Activated CD4-positive, alpha-beta memory T cell treated with anti-CD3 and anti-CD28 coated beads, Interleukin-2, amount 10 ng/mL, durations not matched to agents 7 days and 5 days (primary cell): ENCODE data around the gene TADA2B. TPM values are rescaled to one million over a fixed set of nuclear protein-coding genes. Genes with fewer than 3 reads are reported as not detected.
A peak's percentile ranks its signal among the peaks of the same experiment; 100 is the strongest.

Experiments used
- CTCF ChIA-PET: fragments of 350-600 bp; sonication (Branson Sonifier 250); formaldehyde crosslinking; loops from one replicate; lab custom pipeline; 2021; ENCODE audit warnings: antibody characterized with exemption, inconsistent platforms; lab: Charles Lee
- POLR2A ChIA-PET: fragments of 350-600 bp; sonication (Branson Sonifier 250); formaldehyde crosslinking; loops from one replicate; lab custom pipeline; 2021; ENCODE audit warnings: antibody characterized with exemption; lab: Charles Lee
- DNase-seq: peaks from one replicate; pipeline ENCODE4 v3.0.0-alpha.2; 2020
- H3K27ac Mint-ChIP-seq: one replicate; pipeline ENCODE4 v1.8.0; 2021; ENCODE audit warnings: mild to moderate bottlenecking, mixed read lengths
- H3K27me3 Mint-ChIP-seq: one replicate; pipeline ENCODE4 v1.8.0; 2021; ENCODE audit warnings: mixed read lengths
- H3K36me3 Mint-ChIP-seq: one replicate; pipeline ENCODE4 v1.8.0; 2021; ENCODE audit warnings: low read depth, mixed read lengths
- H3K4me1 Mint-ChIP-seq: one replicate; pipeline ENCODE4 v1.8.0; 2021; ENCODE audit warnings: mixed read lengths
- H3K4me3 Mint-ChIP-seq: one replicate; pipeline ENCODE4 v1.8.0; 2021; ENCODE audit warnings: mild to moderate bottlenecking, mixed read lengths
- H3K9me3 Mint-ChIP-seq: one replicate; pipeline ENCODE4 v1.8.0; 2021; ENCODE audit warnings: mixed read lengths
- total RNA-seq, 2 experiments: library from RNA; stranded (reverse); gene quantifications; one replicate each; pipeline ENCODE4 v1.2.3, GENCODE V29; 2021

TADA2B gene
- total RNA-seq, result 10 to 100 TPM; 26.6 to 27.3 TPM

GRCh38 chr4:7043284-7044136 is at the start of gene TADA2B:
TADA2B (plus strand) TSS chr4:7043372; CDS start chr4:7043580, 208 bp downstream.
- peak within 1 kb of the TSS; percentile 94 for H3K4me3 Mint-ChIP-seq
- peak within 1 kb of the TSS; percentile 78 for H3K27ac Mint-ChIP-seq
- DNase-seq, result peak; percentile 61
- ChIA-PET POLR2A (interaction anchor here (0.6 to 11.9 kb wide), 20 partner anchors 11 to 403 kb away, joined by 3 to 187 read pairs (median 6); partner anchors contain the start of genes GRPEL1, MRFAP1 and TBC1D14), CTCF (interaction anchor here (0.6 to 7.0 kb wide), 28 partner anchors 9 to 326 kb away, joined by 3 to 127 read pairs (median 5); partner anchors contain the start of genes GRPEL1 and TBC1D14)
- H3K27me3 Mint-ChIP-seq, result peaks cover 10% of the 10 kb centered on the region
- peaks cover 22% of the 10 kb centered on the region for H3K36me3 Mint-ChIP-seq
- H3K9me3 Mint-ChIP-seq, result no peaks in the 10 kb centered on the region
- peaks cover 50% of the 10 kb centered on the region for H3K4me1 Mint-ChIP-seq

- DNase-seq, result no peak
- Mint-ChIP-seq H3K36me3 (peaks cover 67% of the 10 kb centered on the region), H3K9me3 (no peaks in the 10 kb centered on the region), H3K27me3 (no peaks in the 10 kb centered on the region), H3K27ac (no peak overlapping the region), H3K4me3 (no peak overlapping the region), H3K4me1 (peaks cover 63% of the 10 kb centered on the region)
- CTCF ChIA-PET, result interaction anchor here (1.1 to 3.1 kb wide), 2 partner anchors 9 to 47 kb away, joined by 5 to 24 read pairs; partner anchors contain the start of gene TADA2B
- POLR2A ChIA-PET, result interaction anchor here (2.2 kb wide), 1 partner anchor 9 kb away, joined by 13 read pairs; no protein-coding TSS in a partner anchor
Observed at GRCh38 chr4:6996481-6996880, 46.7 kb upstream of the TADA2B start.

GRCh38 chr4:6999172-7000086 is 43.7 kb upstream of the TADA2B start:
- H3K36me3 Mint-ChIP-seq, result peaks cover 79% of the 10 kb centered on the region
- H3K4me3 Mint-ChIP-seq, result peak overlapping the region; percentile 41
- no peaks in the 10 kb centered on the region for H3K9me3 Mint-ChIP-seq
- ChIA-PET CTCF (interaction anchor here (0.7 to 3.1 kb wide), 14 partner anchors 9 to 126 kb away, joined by 3 to 24 read pairs (median 4); partner anchors contain the start of gene TADA2B), POLR2A (interaction anchor here (0.6 to 4.2 kb wide), 21 partner anchors 8 to 359 kb away, joined by 3 to 69 read pairs (median 6); partner anchors contain the start of genes GRPEL1, MRFAP1, TADA2B and TBC1D14)
- H3K27me3 Mint-ChIP-seq, result no peaks in the 10 kb centered on the region
- peak overlapping the region; percentile 95 for H3K27ac Mint-ChIP-seq
- peak; percentile 79 for DNase-seq
- peaks cover 44% of the 10 kb centered on the region for H3K4me1 Mint-ChIP-seq

GRCh38 chr4:7000421-7001176 is 42.6 kb upstream of the TADA2B start:
- DNase-seq, result no peak
- Mint-ChIP-seq H3K36me3 (peaks cover 74% of the 10 kb centered on the region), H3K9me3 (no peaks in the 10 kb centered on the region), H3K27ac (peak overlapping the region; percentile 95), H3K27me3 (no peaks in the 10 kb centered on the region), H3K4me1 (peaks cover 44% of the 10 kb centered on the region), H3K4me3 (no peak overlapping the region)
- ChIA-PET POLR2A (interaction anchor here (0.7 to 4.2 kb wide), 12 partner anchors 9 to 96 kb away, joined by 3 to 69 read pairs (median 6); partner anchors contain the start of genes GRPEL1, TADA2B and TBC1D14), CTCF (interaction anchor here (1.0 to 2.7 kb wide), 5 partner anchors 8 to 70 kb away, joined by 3 to 17 read pairs (median 4); no protein-coding TSS in a partner anchor)

- H3K9me3 Mint-ChIP-seq, result no peaks in the 10 kb centered on the region
- H3K4me1 Mint-ChIP-seq, result peaks cover 44% of the 10 kb centered on the region
- no peak for DNase-seq
- H3K27me3 Mint-ChIP-seq, result no peaks in the 10 kb centered on the region
- ChIA-PET CTCF (interaction anchor here (1.1 to 1.3 kb wide), 2 partner anchors 27 to 69 kb away, joined by 3 read pairs; no protein-coding TSS in a partner anchor), POLR2A (interaction anchor here (1.0 to 4.2 kb wide), 4 partner anchors 8 to 67 kb away, joined by 3 to 49 read pairs (median 4); partner anchors contain the start of gene GRPEL1)
- peaks cover 74% of the 10 kb centered on the region for H3K36me3 Mint-ChIP-seq
- H3K27ac Mint-ChIP-seq, result peak overlapping the region; percentile 95
- no peak overlapping the region for H3K4me3 Mint-ChIP-seq
Observed at GRCh38 chr4:7001271-7001670, 41.9 kb upstream of the TADA2B start.

GRCh38 chr4:7002336-7002735 is 40.8 kb upstream of the TADA2B start:
- CTCF ChIA-PET, result no interaction called here
- peaks cover 75% of the 10 kb centered on the region for H3K36me3 Mint-ChIP-seq
- DNase-seq, result no peak
- POLR2A ChIA-PET, result no interaction called here
- no peak overlapping the region for H3K4me3 Mint-ChIP-seq
- H3K4me1 Mint-ChIP-seq, result peaks cover 46% of the 10 kb centered on the region
- H3K27ac Mint-ChIP-seq, result peak overlapping the region; percentile 95
- H3K9me3 Mint-ChIP-seq, result no peaks in the 10 kb centered on the region
- H3K27me3 Mint-ChIP-seq, result no peaks in the 10 kb centered on the region

- Mint-ChIP-seq H3K4me3 (no peak overlapping the region), H3K9me3 (no peaks in the 10 kb centered on the region), H3K27me3 (no peaks in the 10 kb centered on the region), H3K4me1 (peaks cover 45% of the 10 kb centered on the region), H3K36me3 (peaks cover 80% of the 10 kb centered on the region), H3K27ac (peak overlapping the region; percentile 38)
- no peak for DNase-seq
- POLR2A ChIA-PET, result no interaction called here
- CTCF ChIA-PET, result no interaction called here
Observed at GRCh38 chr4:7003176-7003878, 39.8 kb upstream of the TADA2B start.

- no peak overlapping the region for H3K27ac Mint-ChIP-seq
- H3K4me3 Mint-ChIP-seq, result no peak overlapping the region
- DNase-seq, result no peak
- peaks cover 83% of the 10 kb centered on the region for H3K36me3 Mint-ChIP-seq
- POLR2A ChIA-PET, result no interaction called here
- no peaks in the 10 kb centered on the region for H3K9me3 Mint-ChIP-seq
- no peaks in the 10 kb centered on the region for H3K27me3 Mint-ChIP-seq
- CTCF ChIA-PET, result no interaction called here
- H3K4me1 Mint-ChIP-seq, result peaks cover 40% of the 10 kb centered on the region
Observed at GRCh38 chr4:7003879-7004240, 39.3 kb upstream of the TADA2B start.

GRCh38 chr4:7004331-7004730 is 38.8 kb upstream of the TADA2B start:
- ChIA-PET CTCF (interaction anchor here (1.2 kb wide), 1 partner anchor 38 kb away, joined by 4 read pairs; a partner anchor contains a TSS), POLR2A (interaction anchor here (1.0 kb wide), 1 partner anchor 17 kb away, joined by 6 read pairs; no protein-coding TSS in a partner anchor)
- no peak for DNase-seq
- Mint-ChIP-seq H3K4me3 (no peak overlapping the region), H3K9me3 (no peaks in the 10 kb centered on the region), H3K27ac (peak overlapping the region; percentile 18), H3K36me3 (peaks cover 82% of the 10 kb centered on the region), H3K27me3 (no peaks in the 10 kb centered on the region), H3K4me1 (peaks cover 38% of the 10 kb centered on the region)

GRCh38 chr4:7005571-7005970 is 37.6 kb upstream of the TADA2B start:
- POLR2A ChIA-PET, result interaction anchor here (1.0 to 2.7 kb wide), 3 partner anchors 18 to 79 kb away, joined by 3 to 13 read pairs (median 6); no protein-coding TSS in a partner anchor
- Mint-ChIP-seq H3K4me3 (no peak overlapping the region), H3K9me3 (no peaks in the 10 kb centered on the region), H3K36me3 (peaks cover 80% of the 10 kb centered on the region), H3K4me1 (peaks cover 26% of the 10 kb centered on the region), H3K27ac (no peak overlapping the region), H3K27me3 (no peaks in the 10 kb centered on the region)
- no peak for DNase-seq
- CTCF ChIA-PET, result interaction anchor here (1.2 kb wide), 1 partner anchor 37 kb away, joined by 4 read pairs; a partner anchor contains a TSS

GRCh38 chr4:7006411-7006810 is 36.8 kb upstream of the TADA2B start:
- Mint-ChIP-seq H3K27ac (no peak overlapping the region), H3K36me3 (peaks cover 80% of the 10 kb centered on the region)
- POLR2A ChIA-PET, result interaction anchor here (1.2 to 2.7 kb wide), 2 partner anchors 19 to 79 kb away, joined by 3 to 13 read pairs; no protein-coding TSS in a partner anchor

More at GRCh38 chr4:7006411-7006810, 36.8 kb upstream of the TADA2B start:
- no peaks in the 10 kb centered on the region for H3K9me3 Mint-ChIP-seq
- peaks cover 21% of the 10 kb centered on the region for H3K4me1 Mint-ChIP-seq
- no peak for DNase-seq
- H3K27me3 Mint-ChIP-seq, result no peaks in the 10 kb centered on the region
- H3K4me3 Mint-ChIP-seq, result no peak overlapping the region
- CTCF ChIA-PET, result interaction anchor here (1.5 kb wide), 1 partner anchor 33 kb away, joined by 3 read pairs; no protein-coding TSS in a partner anchor
